Measurements from ENCODE around the gene TRAF3IP3.

Gene TRAF3IP3

GRCh38 chr1:209755926-209756614, at the start of gene TRAF3IP3:
Gene TRAF3IP3, plus strand, starts transcription at chr1:209756053. Its CDS starts 3,987 bp downstream, at chr1:209760040.
- DNase-seq, result no peak

GRCh38 chr1:209706622-209707021, 49.2 kb upstream of the TRAF3IP3 start:
- DNase-seq, result no peak

- DNase-seq, result no peak
Observed at GRCh38 chr1:209707308-209707707, 48.5 kb upstream of the TRAF3IP3 start.

- no peak for DNase-seq
Observed at GRCh38 chr1:209708297-209708696, 47.6 kb upstream of the TRAF3IP3 start.

GRCh38 chr1:209710093-209710492, 45.8 kb upstream of the TRAF3IP3 start:
- no peak for DNase-seq

- no peak for DNase-seq
Observed at GRCh38 chr1:209710847-209711246, 45.0 kb upstream of the TRAF3IP3 start.

- DNase-seq, result no peak
Observed at GRCh38 chr1:209714338-209714737, 41.5 kb upstream of the TRAF3IP3 start.

GRCh38 chr1:209715314-209715713, 40.5 kb upstream of the TRAF3IP3 start:
- no peak for DNase-seq

- DNase-seq, result no peak
Observed at GRCh38 chr1:209717818-209718217, 38.0 kb upstream of the TRAF3IP3 start.

GRCh38 chr1:209720326-209720725, 35.5 kb upstream of the TRAF3IP3 start:
- DNase-seq, result no peak

- no peak for DNase-seq
Observed at GRCh38 chr1:209720826-209721225, 35.0 kb upstream of the TRAF3IP3 start.

GRCh38 chr1:209721323-209721722, 34.5 kb upstream of the TRAF3IP3 start:
- DNase-seq, result no peak

GRCh38 chr1:209723265-209723664, 32.6 kb upstream of the TRAF3IP3 start:
- DNase-seq, result no peak

- DNase-seq, result no peak
Observed at GRCh38 chr1:209723756-209724693, 31.8 kb upstream of the TRAF3IP3 start.

- DNase-seq, result no peak
Observed at GRCh38 chr1:209727286-209727685, 28.6 kb upstream of the TRAF3IP3 start.

- no peak for DNase-seq
Observed at GRCh38 chr1:209727785-209728184, 28.1 kb upstream of the TRAF3IP3 start.

GRCh38 chr1:209728466-209728865, 27.4 kb upstream of the TRAF3IP3 start:
- no peak for DNase-seq

GRCh38 chr1:209729436-209729835, 26.4 kb upstream of the TRAF3IP3 start:
- no peak for DNase-seq

GRCh38 chr1:209732725-209733124, 23.1 kb upstream of the TRAF3IP3 start:
- DNase-seq, result no peak

- no peak for DNase-seq
Observed at GRCh38 chr1:209733409-209734192, 22.3 kb upstream of the TRAF3IP3 start.

GRCh38 chr1:209736490-209737117, 19.2 kb upstream of the TRAF3IP3 start:
- no peak for DNase-seq

GRCh38 chr1:209737118-209737505, 18.7 kb upstream of the TRAF3IP3 start:
- DNase-seq, result no peak

GRCh38 chr1:209738270-209738669, 17.6 kb upstream of the TRAF3IP3 start:
- no peak for DNase-seq

Measured in GOT3 (cell line).